MCF 10A (cell line): Measurements from ENCODE around the gene DDX47. TPM values are rescaled to one million over a fixed set of nuclear protein-coding genes. Genes with fewer than 3 reads are reported as not detected.

ENCODE experiments used
- BruUV-seq: library from RNA; stranded (reverse); fragments of 400-500 nt; replicated peaks from 2 replicates; lab custom pipeline; 2021; lab: Mats Ljungman, UMichigan
- CTCF ChIA-PET: fragments of 300-600 bp; sonication (Branson Sonifier 250); formaldehyde crosslinking; extraction: SDS; loops from one replicate; lab custom pipeline; 2021; ENCODE audit warnings: antibody characterized with exemption, inconsistent platforms; lab: Yijun Ruan, JAX
- POLR2A ChIA-PET: fragments of 300-600, 350-650 bp; sonication (Branson Sonifier 250); formaldehyde crosslinking; extraction: SDS; loops from one replicate; lab custom pipeline; 2020; ENCODE audit warnings: antibody characterized with exemption, inconsistent platforms; lab: Yijun Ruan, JAX
- DNase-seq: peaks from one replicate; pipeline ENCODE4 v3.0.0-alpha.2; 2018; ENCODE audit not compliant: unreplicated experiment
- H3K27ac Mint-ChIP-seq: one replicate; pipeline ENCODE4 v1.8.0; 2022; ENCODE audit warnings: mild to moderate bottlenecking, low read depth, mixed read lengths; ENCODE audit not compliant: unreplicated experiment
- H3K27me3 Mint-ChIP-seq: one replicate; pipeline ENCODE4 v1.8.0; 2022; ENCODE audit warnings: mixed read lengths; ENCODE audit not compliant: insufficient read depth, unreplicated experiment
- H3K36me3 Mint-ChIP-seq: one replicate; pipeline ENCODE4 v1.8.0; 2022; ENCODE audit warnings: mild to moderate bottlenecking, moderate library complexity, mixed read lengths; ENCODE audit not compliant: insufficient read depth, unreplicated experiment
- H3K4me1 Mint-ChIP-seq: one replicate; pipeline ENCODE4 v1.8.0; 2022; ENCODE audit warnings: mixed read lengths; ENCODE audit not compliant: insufficient read depth, unreplicated experiment
- H3K4me3 Mint-ChIP-seq: one replicate; pipeline ENCODE4 v1.8.0; 2022; ENCODE audit warnings: mild to moderate bottlenecking, moderate library complexity, mixed read lengths; ENCODE audit not compliant: unreplicated experiment
- H3K9me3 Mint-ChIP-seq: one replicate; pipeline ENCODE4 v1.8.0; 2022; ENCODE audit warnings: mixed read lengths; ENCODE audit not compliant: unreplicated experiment
- CTCF ChIP-seq: fragments of 200-600 bp; IDR thresholded peaks from one replicate; pipeline ENCODE4 v1.8.0; 2022; ENCODE audit warnings: antibody characterized with exemption, mild to moderate bottlenecking; ENCODE audit not compliant: unreplicated experiment
- intact Hi-C: fragments of 100-400 bp; cut with micrococcal nuclease; formaldehyde crosslinking; loops from 2 replicates; pipeline ENCODE4 v1.14.1; 2022
- total RNA-seq: library from RNA; stranded (reverse); gene quantifications from 2 replicates; pipeline ENCODE4 v1.2.3, GENCODE V29; 2022

DDX47 gene
- total RNA-seq, 1 experiment from 2014 or later: 47.7 TPM

GRCh38 chr12:12859690-12860089, 46.5 kb downstream of the DDX47 start:
- no TSS peak for BruUV-seq
- intact Hi-C loops: no loop called here
- H3K4me3 Mint-ChIP-seq: no peak overlapping the region
- no peak overlapping the region for H3K27ac Mint-ChIP-seq
- peaks cover 6% of the 10 kb centered on the region for H3K36me3 Mint-ChIP-seq
- ChIA-PET POLR2A (interaction anchor here (0.7 kb wide), 1 partner anchor 117 kb away, joined by 3 read pairs; no protein-coding TSS in a partner anchor), CTCF (no interaction called here)
- H3K4me1 Mint-ChIP-seq: peaks cover 6% of the 10 kb centered on the region
- H3K27me3 Mint-ChIP-seq: no peaks in the 10 kb centered on the region
- no peak for TF ChIP-seq CTCF
- peak; percentile 78 for DNase-seq
- H3K9me3 Mint-ChIP-seq: no peaks in the 10 kb centered on the region

GRCh38 chr12:12864243-12864642, 51.1 kb downstream of the DDX47 start:
- Mint-ChIP-seq H3K4me3 (no peak overlapping the region), H3K4me1 (peaks cover 3% of the 10 kb centered on the region), H3K27ac (no peak overlapping the region), H3K9me3 (no peaks in the 10 kb centered on the region), H3K27me3 (no peaks in the 10 kb centered on the region), H3K36me3 (peaks cover 4% of the 10 kb centered on the region)
- ChIA-PET CTCF (interaction anchor here (0.6 kb wide), 2 partner anchors 8 to 77 kb away, joined by 3 read pairs; no protein-coding TSS in a partner anchor), POLR2A (interaction anchor here (0.8 kb wide), 1 partner anchor 27 kb away, joined by 3 read pairs; no protein-coding TSS in a partner anchor)
- intact Hi-C loops: no loop called here
- DNase-seq: no peak
- TF ChIP-seq CTCF: no peak
- BruUV-seq: no TSS peak

GRCh38 chr12:12868477-12869235, 55.5 kb downstream of the DDX47 start:
- no peak overlapping the region for H3K27ac Mint-ChIP-seq

More at GRCh38 chr12:12868477-12869235, 55.5 kb downstream of the DDX47 start:
- peaks cover 27% of the 10 kb centered on the region for H3K4me1 Mint-ChIP-seq
- H3K27me3 Mint-ChIP-seq: no peaks in the 10 kb centered on the region
- no TSS peak for BruUV-seq
- H3K36me3 Mint-ChIP-seq: no peaks in the 10 kb centered on the region
- intact Hi-C loops: no loop called here
- CTCF ChIA-PET: interaction anchor here (1.1 kb wide), 1 partner anchor 23 kb away, joined by 4 read pairs; the partner anchor contains the start of gene GPRC5A
- no peak for TF ChIP-seq CTCF
- H3K9me3 Mint-ChIP-seq: peaks cover 5% of the 10 kb centered on the region
- POLR2A ChIA-PET: interaction anchor here (1.2 to 1.3 kb wide), 2 partner anchors 9 to 29 kb away, joined by 3 read pairs; no protein-coding TSS in a partner anchor
- H3K4me3 Mint-ChIP-seq: no peak overlapping the region
- no peak for DNase-seq
